COLO668 (cell line): ENCODE results near the gene TECPR1.
A peak's percentile ranks its signal among the peaks of the same experiment; 100 is the strongest.
"Not testable (repeated sequence)": the region's sequence is repeated elsewhere in the genome, so short reads cannot be mapped to it uniquely, and the experiment has no call there.

ENCODE experiments used
- DNase-seq: peaks from one replicate; lab custom pipeline; 2025; ENCODE audit not compliant: unreplicated experiment; lab: John Stamatoyannopoulos, UW

Gene TECPR1

GRCh38 chr7:98227939-98228338, 24.1 kb downstream of the TECPR1 start:
- DNase-seq, result no peak

GRCh38 chr7:98225913-98226614, 26.0 kb downstream of the TECPR1 start:
- no peak for DNase-seq

- no peak for DNase-seq
Observed at GRCh38 chr7:98224701-98225181, 27.3 kb downstream of the TECPR1 start.

- no peak for DNase-seq
Observed at GRCh38 chr7:98223898-98224700, 27.9 kb downstream of the TECPR1 start.

- peak; percentile 20 for DNase-seq
Observed at GRCh38 chr7:98223351-98223897, 28.6 kb downstream of the TECPR1 start.

- no peak for DNase-seq
Observed at GRCh38 chr7:98222533-98223195, 29.4 kb downstream of the TECPR1 start.

- DNase-seq, result no peak
Observed at GRCh38 chr7:98221611-98222532, 30.2 kb downstream of the TECPR1 start.

- not testable (repeated sequence) for DNase-seq
Observed at GRCh38 chr7:98219382-98219781, 32.6 kb downstream of the TECPR1 start.

- DNase-seq, result no peak
Observed at GRCh38 chr7:98217623-98218582, 34.1 kb downstream of the TECPR1 start.

- no peak for DNase-seq
Observed at GRCh38 chr7:98216941-98217622, 35.0 kb downstream of the TECPR1 start.

GRCh38 chr7:98215561-98216495, 36.2 kb downstream of the TECPR1 start:
- peak; percentile 86 for DNase-seq

GRCh38 chr7:98214811-98215321, 37.2 kb downstream of the TECPR1 start:
- DNase-seq, result peak; percentile 15

- DNase-seq, result no peak
Observed at GRCh38 chr7:98213888-98214810, 37.9 kb downstream of the TECPR1 start.

GRCh38 chr7:98213296-98213887, 38.6 kb downstream of the TECPR1 start:
- DNase-seq, result no peak

GRCh38 chr7:98212532-98213041, 39.4 kb downstream of the TECPR1 start:
- DNase-seq, result no peak
